Nephron (organoid): ENCODE data around the gene MAML1.

Experiments
- H3K27ac Mint-ChIP-seq, 3 experiments: 2 replicates each; pipeline ENCODE4 v1.8.0; 2020; ENCODE audit warnings: mixed read lengths in 3 of 3, mild to moderate bottlenecking in 2 of 3, moderate library complexity in 1 of 3
- H3K27me3 Mint-ChIP-seq: 2 replicates; pipeline ENCODE4 v1.8.0; 2021; ENCODE audit warnings: low read depth, mild to moderate bottlenecking, moderate library complexity, mixed read lengths
- H3K36me3 Mint-ChIP-seq: 2 replicates; pipeline ENCODE4 v1.8.0; 2020; ENCODE audit warnings: low read depth, mixed read lengths
- H3K4me1 Mint-ChIP-seq: 2 replicates; pipeline ENCODE4 v1.8.0; 2020; ENCODE audit warnings: mixed read lengths
- H3K4me3 Mint-ChIP-seq, 3 experiments: 2 replicates each; pipeline ENCODE4 v1.8.0; 2020; ENCODE audit warnings: mild to moderate bottlenecking in 3 of 3, mixed read lengths in 3 of 3, moderate library complexity in 2 of 3
- H3K9me3 Mint-ChIP-seq: 2 replicates; pipeline ENCODE4 v1.8.0; 2020; ENCODE audit warnings: mixed read lengths
- TF ChIP-seq, protein P1 (sequence below), 3 experiments: fragments of 200-600 bp; sonication (generic); IDR thresholded peaks; one replicate each; pipeline ENCODE4 v1.5.0; 2021; ENCODE audit warnings: antibody characterized with exemption in 3 of 3; ENCODE audit not compliant: unreplicated experiment in 3 of 3

The MAML1 gene

DNA sequence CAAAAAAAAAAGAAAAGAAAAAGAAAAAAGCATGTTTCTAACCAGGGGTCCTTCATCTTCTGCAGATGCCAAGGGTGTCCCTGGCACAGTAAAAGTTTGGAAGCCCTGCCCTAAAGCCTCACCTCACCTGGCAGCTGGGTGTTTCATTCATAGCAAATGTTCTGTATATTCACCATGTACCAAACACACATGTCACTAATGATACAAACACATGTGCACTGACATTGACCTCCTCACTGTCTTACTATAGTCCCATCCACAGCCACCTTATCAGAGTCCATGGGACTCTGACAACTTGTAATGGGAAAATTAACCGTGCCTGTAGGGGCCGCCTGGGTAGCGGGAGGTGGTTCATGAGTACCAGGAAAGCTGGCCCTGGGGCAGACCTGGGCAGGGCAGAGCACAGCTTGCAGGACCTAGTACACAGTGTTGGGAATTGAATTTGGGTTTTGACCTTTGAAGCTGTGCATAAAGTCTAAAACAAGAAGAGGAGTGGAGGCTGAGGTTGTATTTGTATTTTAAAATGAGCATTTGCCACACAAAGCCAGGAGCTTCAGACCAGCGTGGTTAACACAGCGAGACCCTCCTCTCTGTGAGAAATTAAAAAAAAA, 80.5 kb downstream of the MAML1 start:
- Mint-ChIP-seq H3K27ac (no peak overlapping the region), H3K9me3 (no peaks in the 10 kb centered on the region), H3K4me3 (peak overlapping the region in 2 of 3 experiments; percentile 21 to 29), H3K27me3 (no peaks in the 10 kb centered on the region), H3K4me1 (peaks cover 4% of the 10 kb centered on the region), H3K36me3 (peaks cover 26% of the 10 kb centered on the region)
- TF ChIP-seq, protein P1, sequence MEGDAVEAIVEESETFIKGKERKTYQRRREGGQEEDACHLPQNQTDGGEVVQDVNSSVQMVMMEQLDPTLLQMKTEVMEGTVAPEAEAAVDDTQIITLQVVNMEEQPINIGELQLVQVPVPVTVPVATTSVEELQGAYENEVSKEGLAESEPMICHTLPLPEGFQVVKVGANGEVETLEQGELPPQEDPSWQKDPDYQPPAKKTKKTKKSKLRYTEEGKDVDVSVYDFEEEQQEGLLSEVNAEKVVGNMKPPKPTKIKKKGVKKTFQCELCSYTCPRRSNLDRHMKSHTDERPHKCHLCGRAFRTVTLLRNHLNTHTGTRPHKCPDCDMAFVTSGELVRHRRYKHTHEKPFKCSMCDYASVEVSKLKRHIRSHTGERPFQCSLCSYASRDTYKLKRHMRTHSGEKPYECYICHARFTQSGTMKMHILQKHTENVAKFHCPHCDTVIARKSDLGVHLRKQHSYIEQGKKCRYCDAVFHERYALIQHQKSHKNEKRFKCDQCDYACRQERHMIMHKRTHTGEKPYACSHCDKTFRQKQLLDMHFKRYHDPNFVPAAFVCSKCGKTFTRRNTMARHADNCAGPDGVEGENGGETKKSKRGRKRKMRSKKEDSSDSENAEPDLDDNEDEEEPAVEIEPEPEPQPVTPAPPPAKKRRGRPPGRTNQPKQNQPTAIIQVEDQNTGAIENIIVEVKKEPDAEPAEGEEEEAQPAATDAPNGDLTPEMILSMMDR (IDR thresholded peaks at IDR 0.05; ENCODE audit: unreplicated experiment in 3 of 3), result no peak

DNA sequence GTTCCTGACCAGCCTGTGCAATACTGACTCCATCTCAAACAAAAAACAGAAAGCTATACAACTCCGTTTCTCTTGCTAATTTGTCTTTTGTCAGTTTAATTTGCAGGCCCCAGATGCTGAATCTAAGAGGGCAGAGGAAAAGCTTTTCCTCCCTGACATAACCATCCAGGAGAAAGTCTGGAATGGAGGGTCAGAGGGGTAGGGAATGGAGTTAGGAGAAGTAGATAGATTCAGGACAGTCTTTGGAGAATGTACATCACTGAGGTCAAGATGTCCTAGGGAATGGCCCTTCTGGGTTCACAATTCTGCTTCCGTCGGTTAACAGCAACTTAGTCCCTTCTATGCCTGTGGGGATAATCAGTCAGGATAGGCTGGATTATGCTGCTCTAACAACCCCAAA, 81.5 kb downstream of the MAML1 start:
- Mint-ChIP-seq H3K27ac (no peak overlapping the region), H3K4me1 (peaks cover 8% of the 10 kb centered on the region), H3K4me3 (no peak overlapping the region), H3K9me3 (no peaks in the 10 kb centered on the region), H3K27me3 (no peaks in the 10 kb centered on the region), H3K36me3 (peaks cover 26% of the 10 kb centered on the region)
- TF ChIP-seq, protein P1 (IDR thresholded peaks at IDR 0.05; ENCODE audit: unreplicated experiment in 3 of 3), result no peak

DNA sequence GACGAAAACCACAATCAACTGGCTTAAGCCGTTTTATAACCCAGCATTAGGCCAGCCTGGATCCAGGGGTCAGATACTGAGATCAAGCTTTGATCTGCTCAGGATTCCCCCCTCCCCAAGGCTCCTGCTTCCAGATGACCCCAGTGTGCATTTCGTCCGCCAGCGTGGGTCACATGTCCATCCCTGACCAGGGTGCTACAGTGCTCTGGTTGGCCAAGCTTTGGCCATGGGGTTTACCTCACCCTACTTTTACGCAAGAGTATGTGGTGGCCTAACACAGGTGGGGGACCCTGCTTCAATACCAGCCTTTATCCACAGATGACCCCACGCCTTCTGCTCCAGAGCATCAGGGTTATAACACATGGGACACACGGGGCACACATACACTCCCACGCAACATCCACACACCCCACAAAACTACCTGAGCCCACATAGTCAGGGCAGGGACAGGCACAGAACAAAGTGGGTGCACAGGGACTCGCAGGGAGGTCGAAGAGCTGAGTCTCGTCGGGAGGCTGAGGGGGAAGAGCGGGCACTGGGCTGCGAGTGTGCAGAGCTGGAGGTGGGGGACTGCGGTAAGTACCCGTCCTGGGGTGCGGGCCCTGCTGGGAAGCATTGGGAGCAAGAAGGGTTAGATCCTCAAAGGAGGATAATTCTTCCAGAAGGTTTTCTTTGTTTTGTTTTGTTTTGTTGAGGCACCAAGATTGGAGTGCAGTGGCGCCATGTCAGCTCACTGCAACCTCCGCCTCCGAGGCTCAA, 83.0 kb downstream of the MAML1 start:
- H3K27ac Mint-ChIP-seq, result peak overlapping the region in 1 of 3 experiments; percentile 53
- H3K9me3 Mint-ChIP-seq, result no peaks in the 10 kb centered on the region
- TF ChIP-seq, protein P1 (IDR thresholded peaks at IDR 0.05; ENCODE audit: unreplicated experiment in 3 of 3), result no peak
- peaks cover 14% of the 10 kb centered on the region for H3K4me1 Mint-ChIP-seq
- peak overlapping the region; percentile 62 to 87 (median 65) for H3K4me3 Mint-ChIP-seq
- H3K27me3 Mint-ChIP-seq, result no peaks in the 10 kb centered on the region
- peaks cover 26% of the 10 kb centered on the region for H3K36me3 Mint-ChIP-seq

DNA sequence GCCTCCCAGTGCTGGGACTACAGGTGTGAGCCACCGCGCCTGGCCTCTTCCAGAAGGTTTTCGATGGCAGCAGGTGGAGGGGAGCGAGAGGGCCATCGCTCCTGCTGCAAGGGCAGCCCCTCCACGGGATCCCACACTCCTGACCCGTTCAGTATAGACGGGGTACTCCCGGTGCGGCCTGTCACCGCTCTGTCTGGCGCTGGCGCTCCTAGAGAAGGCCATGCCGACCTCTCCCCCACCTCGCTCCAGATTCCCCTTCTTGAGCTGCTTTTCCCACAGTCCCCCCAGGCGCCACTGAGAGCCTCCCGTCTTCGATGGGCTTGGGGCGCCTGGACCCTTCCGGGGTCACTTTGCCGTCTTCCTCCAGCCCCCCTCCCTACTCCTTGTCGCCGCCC, 83.8 kb downstream of the MAML1 start:
- peak overlapping the region; percentile 60 to 71 (median 70) for H3K4me3 Mint-ChIP-seq
- H3K4me1 Mint-ChIP-seq, result peaks cover 14% of the 10 kb centered on the region
- H3K9me3 Mint-ChIP-seq, result no peaks in the 10 kb centered on the region
- H3K36me3 Mint-ChIP-seq, result peaks cover 26% of the 10 kb centered on the region
- H3K27me3 Mint-ChIP-seq, result no peaks in the 10 kb centered on the region
- H3K27ac Mint-ChIP-seq, result no peak overlapping the region
- TF ChIP-seq, protein P1 (IDR thresholded peaks at IDR 0.05; ENCODE audit: unreplicated experiment in 3 of 3), result no peak

DNA sequence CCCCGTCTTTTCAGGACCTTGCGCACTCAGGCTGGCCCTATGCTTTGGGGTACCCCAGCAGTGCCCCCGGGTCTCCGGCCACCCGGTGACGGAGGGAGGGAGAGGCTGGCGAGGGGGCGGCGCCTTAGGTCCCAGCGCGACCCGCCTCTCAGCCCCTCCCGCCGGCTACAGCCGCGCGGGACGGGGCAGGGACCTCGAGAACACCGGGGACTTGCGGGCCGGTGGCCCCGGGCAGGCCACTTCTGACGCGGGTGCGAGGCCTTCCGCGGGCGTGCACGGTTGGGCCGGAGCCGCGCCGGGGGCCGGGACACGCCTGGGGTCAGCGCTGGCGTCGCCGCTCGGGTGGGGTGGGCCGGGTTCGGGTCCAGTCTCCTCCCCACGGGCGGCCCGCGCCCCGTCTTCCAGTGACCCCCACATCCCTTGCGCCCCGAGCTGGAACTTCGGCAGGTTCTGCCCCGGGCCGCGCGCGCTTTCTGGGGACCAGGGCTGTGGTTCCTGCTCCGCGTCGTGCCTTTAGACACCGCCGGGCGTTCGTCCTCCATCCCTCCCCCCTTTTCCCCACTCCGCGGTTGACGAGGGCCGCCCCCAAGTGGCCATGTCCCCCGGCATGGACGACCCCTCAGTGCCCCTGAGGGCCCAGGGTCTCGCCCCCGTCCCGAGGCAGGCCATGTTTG, 84.3 kb downstream of the MAML1 start:
- H3K36me3 Mint-ChIP-seq, result peaks cover 26% of the 10 kb centered on the region
- TF ChIP-seq, protein P1 (IDR thresholded peaks at IDR 0.05; ENCODE audit: unreplicated experiment in 3 of 3), result no peak
- H3K4me1 Mint-ChIP-seq, result peaks cover 18% of the 10 kb centered on the region
- no peaks in the 10 kb centered on the region for H3K9me3 Mint-ChIP-seq
- peak overlapping the region; percentile 60 to 83 (median 78) for H3K4me3 Mint-ChIP-seq
- H3K27ac Mint-ChIP-seq, result no peak overlapping the region
- no peaks in the 10 kb centered on the region for H3K27me3 Mint-ChIP-seq
